Measurements from ENCODE around the gene NANOS1. TPM values are rescaled to one million over a fixed set of nuclear protein-coding genes. Genes with fewer than 3 reads are reported as not detected.

Gene NANOS1
- total and polyA plus RNA-seq, 2 experiments from 2014 or later = under 0.01 to 0.15 TPM

DNA sequence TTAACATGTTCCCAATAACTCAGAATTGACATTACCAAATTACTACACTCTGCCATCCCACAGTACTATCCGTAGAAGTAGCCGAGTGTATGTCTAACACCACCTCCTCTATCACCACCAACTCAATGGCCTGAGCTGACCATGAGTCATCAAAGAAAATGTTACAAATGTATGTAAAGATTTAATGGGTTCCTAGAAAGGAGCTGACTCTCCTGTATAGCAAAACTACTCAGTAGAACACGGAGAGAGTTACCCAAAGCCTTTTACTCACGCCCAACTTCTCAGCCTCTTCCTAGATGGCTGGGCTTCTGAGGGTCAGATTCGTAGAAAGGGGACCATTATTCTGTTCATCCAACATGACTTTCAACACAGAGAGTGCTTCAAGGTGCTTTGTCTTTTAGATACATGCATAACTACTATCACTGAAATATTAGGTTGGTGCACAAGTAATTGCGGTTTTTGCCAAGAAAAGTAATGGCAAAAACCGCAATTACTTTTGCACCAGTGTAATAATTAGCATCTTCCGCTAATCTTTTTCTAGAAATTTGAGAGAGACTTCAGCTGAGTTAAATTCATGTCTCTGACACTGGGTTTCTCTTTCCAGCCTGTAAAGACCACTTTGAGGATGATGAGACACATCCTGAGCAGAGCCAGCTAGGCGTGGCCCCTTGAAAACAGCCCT is 24.0 kb upstream of the NANOS1 start:
- H3K4me2 ChIP-seq (ENCODE audit: unreplicated experiment) = no peak overlapping the region
- peaks cover 17% of the 10 kb centered on the region for H3K4me1 ChIP-seq (ENCODE audit: insufficient read depth)
- no peaks in the 10 kb centered on the region for H3K79me2 ChIP-seq (ENCODE audit: insufficient read depth)
- H4K20me1 ChIP-seq (ENCODE audit: insufficient read depth) = no peaks in the 10 kb centered on the region
- no peak for DNase-seq
- H3K36me3 ChIP-seq (ENCODE audit: low read depth) = no peaks in the 10 kb centered on the region
- no peak overlapping the region for H3K9ac ChIP-seq
- H2AFZ ChIP-seq = no peak overlapping the region
- peaks cover 18% of the 10 kb centered on the region for H3F3A ChIP-seq (ENCODE audit: insufficient read depth)
- no peak for TF ChIP-seq EZH2phosphoT487 (IDR thresholded peaks at IDR 0.05; ENCODE audit: insufficient read depth, low read depth)
- no peak for TF ChIP-seq EZH2 (IDR thresholded peaks at IDR 0.05; ENCODE audit: insufficient read depth, poor library complexity, severe bottlenecking)
- peaks cover 14% of the 10 kb centered on the region; the same call in 1 of the 2 replicates for H3K27me3 ChIP-seq (replicated peaks; ENCODE audit: insufficient read depth)
- H3K9me3 ChIP-seq (ENCODE audit: low read depth) = no peaks in the 10 kb centered on the region
- no peak overlapping the region for H3K4me3 ChIP-seq
- 73% methylated on average over 9 of the region's 9 CpGs for WGBS, 2 experiments (ENCODE audit: low coverage in 1 of 2, low lambda C conversion rate in 2 of 2, missing lambda C conversion rate in 2 of 2)
- in situ Hi-C loops (cut with MboI) = no loop called here
- no peaks in the 10 kb centered on the region for H3K9me2 ChIP-seq (ENCODE audit: insufficient read depth)
- no peak overlapping the region for H3K27ac ChIP-seq

DNA sequence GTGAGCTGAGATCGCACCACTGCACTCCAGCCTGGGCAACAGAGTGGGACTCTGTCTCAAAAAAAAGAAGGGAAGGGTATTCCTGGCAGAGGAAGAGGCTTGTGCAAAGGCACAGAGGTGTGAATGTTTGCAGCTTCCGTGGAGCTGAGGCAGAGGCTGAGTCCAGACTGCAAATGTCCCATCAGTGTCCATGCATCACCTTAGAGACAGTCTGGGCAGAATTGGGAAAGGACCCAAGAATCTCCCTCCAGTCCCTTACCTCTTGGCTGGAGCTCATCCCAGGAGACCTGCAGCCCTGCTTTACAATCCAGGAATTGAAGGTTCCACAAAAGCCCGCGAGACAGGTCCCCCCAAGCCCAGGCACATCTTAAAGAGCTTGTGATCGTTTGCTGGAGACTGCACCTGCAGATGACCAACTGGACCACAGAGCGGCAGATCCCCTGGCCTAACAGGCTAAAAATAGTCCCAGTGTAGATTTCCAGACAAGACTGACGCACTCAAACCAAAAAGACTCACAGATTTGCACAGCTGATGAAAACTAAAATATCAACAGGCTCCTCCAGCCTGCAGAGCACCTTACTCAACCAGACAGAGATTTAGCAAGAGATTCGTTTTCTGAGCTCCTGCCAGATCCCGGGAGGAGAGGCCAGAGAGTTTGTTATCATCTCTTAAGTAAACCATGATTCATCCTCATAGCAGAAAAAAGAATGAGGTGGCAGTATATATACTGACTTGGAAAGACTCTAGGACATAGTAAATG is 22.9 kb upstream of the NANOS1 start:
- in situ Hi-C loops (cut with MboI) = no loop called here
- Histone ChIP-seq H3K9me3 (ENCODE audit: low read depth) (no peaks in the 10 kb centered on the region), H3K27ac (no peak overlapping the region), H3K36me3 (ENCODE audit: low read depth) (no peaks in the 10 kb centered on the region), H3K9ac (no peak overlapping the region), H2AFZ (no peak overlapping the region), H3K4me2 (ENCODE audit: unreplicated experiment) (no peak overlapping the region), H3F3A (ENCODE audit: insufficient read depth) (peaks cover 18% of the 10 kb centered on the region), H3K4me3 (no peak overlapping the region), H3K4me1 (ENCODE audit: insufficient read depth) (peaks cover 17% of the 10 kb centered on the region), H3K27me3 (replicated peaks; ENCODE audit: insufficient read depth) (peaks cover 10% of the 10 kb centered on the region; the same call in 1 of the 2 replicates), H4K20me1 (ENCODE audit: insufficient read depth) (no peaks in the 10 kb centered on the region), H3K9me2 (ENCODE audit: insufficient read depth) (no peaks in the 10 kb centered on the region), H3K79me2 (ENCODE audit: insufficient read depth) (no peaks in the 10 kb centered on the region)
- 28 to 34% methylated on average over 9 of the region's 9 CpGs for WGBS, 2 experiments (ENCODE audit: low coverage in 1 of 2, low lambda C conversion rate in 2 of 2, missing lambda C conversion rate in 2 of 2)
- no peak for TF ChIP-seq EZH2phosphoT487 (IDR thresholded peaks at IDR 0.05; ENCODE audit: insufficient read depth, low read depth)
- no peak for TF ChIP-seq EZH2 (IDR thresholded peaks at IDR 0.05; ENCODE audit: insufficient read depth, poor library complexity, severe bottlenecking)
- DNase-seq = peak; percentile 96

DNA sequence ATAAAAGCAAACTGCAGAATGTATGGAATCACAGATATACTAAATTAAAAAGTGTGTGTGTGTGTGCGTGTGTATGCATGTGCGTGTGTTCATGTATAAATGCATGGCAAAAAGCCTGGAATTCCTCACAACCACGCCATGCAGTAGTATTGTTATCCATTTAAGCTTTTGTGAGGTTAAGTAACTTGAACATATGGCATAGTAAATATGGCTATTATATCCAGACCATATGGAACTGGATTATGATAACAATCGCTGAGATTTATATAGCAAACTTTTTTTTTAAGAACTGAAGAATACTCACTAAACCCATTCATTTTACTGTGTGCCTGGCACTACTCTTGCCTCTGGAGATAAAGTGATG is 22.3 kb upstream of the NANOS1 start:
- WGBS, 2 experiments (ENCODE audit: low coverage in 1 of 2, low lambda C conversion rate in 2 of 2, missing lambda C conversion rate in 2 of 2) = 15 to 33% methylated on average over 4 of the region's 4 CpGs
- peaks cover 17% of the 10 kb centered on the region for H3K4me1 ChIP-seq (ENCODE audit: insufficient read depth)
- H3K9ac ChIP-seq = no peak overlapping the region
- H4K20me1 ChIP-seq (ENCODE audit: insufficient read depth) = no peaks in the 10 kb centered on the region
- no peak for DNase-seq
- H3K79me2 ChIP-seq (ENCODE audit: insufficient read depth) = no peaks in the 10 kb centered on the region
- no peak overlapping the region for H3K4me2 ChIP-seq (ENCODE audit: unreplicated experiment)
- in situ Hi-C loops (cut with MboI) = no loop called here
- H3K9me3 ChIP-seq (ENCODE audit: low read depth) = no peaks in the 10 kb centered on the region
- H3K27ac ChIP-seq = no peak overlapping the region
- H3K36me3 ChIP-seq (ENCODE audit: low read depth) = no peaks in the 10 kb centered on the region
- peaks cover 6% of the 10 kb centered on the region; the same call in 1 of the 2 replicates for H3K27me3 ChIP-seq (replicated peaks; ENCODE audit: insufficient read depth)
- TF ChIP-seq EZH2phosphoT487 (IDR thresholded peaks at IDR 0.05; ENCODE audit: insufficient read depth, low read depth) (no peak), EZH2 (IDR thresholded peaks at IDR 0.05; ENCODE audit: insufficient read depth, poor library complexity, severe bottlenecking) (no peak)
- H3F3A ChIP-seq (ENCODE audit: insufficient read depth) = peaks cover 18% of the 10 kb centered on the region
- H3K9me2 ChIP-seq (ENCODE audit: insufficient read depth) = no peaks in the 10 kb centered on the region
- no peak overlapping the region for H2AFZ ChIP-seq
- no peak overlapping the region for H3K4me3 ChIP-seq

DNA sequence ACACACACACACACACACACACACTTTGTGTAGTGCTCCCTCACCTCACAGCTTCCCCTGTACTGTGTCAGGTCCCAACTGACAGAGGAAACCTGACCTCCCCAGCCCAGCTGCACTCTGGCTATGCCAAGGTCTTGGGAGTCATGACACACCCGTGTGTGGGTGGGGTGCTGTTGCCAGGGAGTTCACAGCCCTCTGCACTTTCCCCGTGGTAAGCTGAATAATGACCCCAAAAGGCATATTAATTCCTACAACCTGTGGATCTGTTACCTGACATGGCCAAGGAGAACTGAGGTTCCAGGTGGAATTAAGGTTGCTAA is 8.9 kb upstream of the NANOS1 start:
- Histone ChIP-seq H3K4me2 (ENCODE audit: unreplicated experiment) (peak overlapping the region; percentile 16), H3K9ac (no peak overlapping the region), H3K9me2 (ENCODE audit: insufficient read depth) (no peaks in the 10 kb centered on the region), H3K27me3 (replicated peaks; ENCODE audit: insufficient read depth) (0 out of 2 replicates have a peak, but pooled peaks cover 9% of the 10 kb centered on the region), H3F3A (ENCODE audit: insufficient read depth) (peaks cover 22% of the 10 kb centered on the region), H3K36me3 (ENCODE audit: low read depth) (no peaks in the 10 kb centered on the region), H3K27ac (no peak overlapping the region), H3K4me1 (ENCODE audit: insufficient read depth) (peaks cover 29% of the 10 kb centered on the region), H3K4me3 (no peak overlapping the region), H3K9me3 (ENCODE audit: low read depth) (no peaks in the 10 kb centered on the region), H3K79me2 (ENCODE audit: insufficient read depth) (no peaks in the 10 kb centered on the region), H4K20me1 (ENCODE audit: insufficient read depth) (no peaks in the 10 kb centered on the region), H2AFZ (no peak overlapping the region)
- no peak for TF ChIP-seq EZH2phosphoT487 (IDR thresholded peaks at IDR 0.05; ENCODE audit: insufficient read depth, low read depth)
- no peak for TF ChIP-seq EZH2 (IDR thresholded peaks at IDR 0.05; ENCODE audit: insufficient read depth, poor library complexity, severe bottlenecking)
- in situ Hi-C loops (cut with MboI) = no loop called here
- peak; percentile 77 for DNase-seq
- WGBS, 2 experiments (ENCODE audit: low coverage in 1 of 2, low lambda C conversion rate in 2 of 2, missing lambda C conversion rate in 2 of 2) = 0 to 3% methylated on average over 2 of the region's 2 CpGs

All from GM23248 (cell line).